CD4-positive, alpha-beta T cell treated with Interleukin-21 for 1 hour (primary cell): ENCODE data around the gene STPG3.
"Not testable (repeated sequence)": the region's sequence is repeated elsewhere in the genome, so short reads cannot be mapped to it uniquely, and the experiment has no call there.

ENCODE experiments used
- DNase-seq: peaks from one replicate; pipeline ENCODE4 v3.0.0-alpha.2; 2020

Gene STPG3

DNA sequence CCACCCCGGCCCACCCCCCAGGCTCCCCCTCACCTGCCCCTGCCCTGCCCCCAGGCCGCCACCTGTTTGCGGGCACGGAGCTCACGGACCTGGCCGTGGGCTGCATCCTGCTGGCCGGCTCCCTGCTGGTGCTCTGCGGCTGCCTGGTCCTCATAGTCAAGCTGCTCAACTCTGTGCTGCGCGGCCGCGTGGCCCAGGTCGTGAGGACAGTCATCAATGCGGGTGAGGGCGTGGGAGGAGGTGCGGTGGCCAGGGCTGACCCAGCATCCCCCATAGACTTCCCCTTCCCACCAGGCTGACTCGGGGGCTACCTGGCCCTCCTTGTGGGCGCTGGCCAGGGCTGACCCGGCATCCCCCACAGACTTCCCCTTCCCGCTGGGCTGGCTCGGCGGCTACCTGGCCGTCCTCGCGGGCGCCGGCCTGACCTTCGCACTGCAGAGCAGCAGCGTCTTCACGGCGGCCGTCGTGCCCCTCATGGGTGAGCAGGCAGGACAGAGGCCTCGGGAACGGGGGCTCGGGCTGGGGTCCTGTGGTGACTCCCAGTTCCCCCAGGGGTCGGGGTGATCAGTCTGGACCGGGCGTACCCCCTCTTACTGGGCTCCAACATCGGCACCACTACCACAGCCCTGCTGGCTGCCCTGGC, 16.9 kb upstream of the STPG3 start:
- no peak for DNase-seq

DNA sequence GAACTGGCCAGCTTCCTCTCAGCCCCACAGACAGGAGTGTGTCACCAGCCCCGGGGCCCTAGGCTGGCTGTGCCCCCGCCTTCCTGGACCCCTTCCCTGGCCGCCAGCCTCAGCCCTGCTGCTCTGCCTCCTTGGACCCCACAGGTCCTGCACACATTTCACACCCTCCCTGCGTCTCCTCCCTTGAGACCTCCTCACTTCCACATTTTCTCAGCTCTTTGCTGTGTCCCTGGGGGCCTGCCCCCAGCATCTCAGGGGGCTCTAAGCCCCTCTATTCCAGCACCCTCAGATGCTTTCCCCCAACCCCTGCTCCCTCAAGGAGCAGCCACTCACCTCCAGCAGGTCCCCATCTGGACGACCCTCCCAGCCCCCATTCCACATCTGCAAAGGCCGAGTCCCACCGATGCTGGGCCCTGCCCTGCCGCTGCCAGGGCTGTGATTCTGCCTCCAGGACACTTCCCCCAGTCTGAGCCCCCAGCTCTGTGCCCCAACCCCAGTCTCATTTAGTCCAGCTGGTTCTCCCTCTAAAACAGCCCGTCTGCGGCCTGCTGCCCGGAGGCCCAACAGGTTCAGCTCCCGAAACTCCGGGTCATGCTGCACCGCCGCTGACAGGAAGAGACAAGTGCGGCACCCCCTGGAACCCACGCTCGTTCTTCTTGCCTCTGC, 16.2 kb upstream of the STPG3 start:
- no peak for DNase-seq

DNA sequence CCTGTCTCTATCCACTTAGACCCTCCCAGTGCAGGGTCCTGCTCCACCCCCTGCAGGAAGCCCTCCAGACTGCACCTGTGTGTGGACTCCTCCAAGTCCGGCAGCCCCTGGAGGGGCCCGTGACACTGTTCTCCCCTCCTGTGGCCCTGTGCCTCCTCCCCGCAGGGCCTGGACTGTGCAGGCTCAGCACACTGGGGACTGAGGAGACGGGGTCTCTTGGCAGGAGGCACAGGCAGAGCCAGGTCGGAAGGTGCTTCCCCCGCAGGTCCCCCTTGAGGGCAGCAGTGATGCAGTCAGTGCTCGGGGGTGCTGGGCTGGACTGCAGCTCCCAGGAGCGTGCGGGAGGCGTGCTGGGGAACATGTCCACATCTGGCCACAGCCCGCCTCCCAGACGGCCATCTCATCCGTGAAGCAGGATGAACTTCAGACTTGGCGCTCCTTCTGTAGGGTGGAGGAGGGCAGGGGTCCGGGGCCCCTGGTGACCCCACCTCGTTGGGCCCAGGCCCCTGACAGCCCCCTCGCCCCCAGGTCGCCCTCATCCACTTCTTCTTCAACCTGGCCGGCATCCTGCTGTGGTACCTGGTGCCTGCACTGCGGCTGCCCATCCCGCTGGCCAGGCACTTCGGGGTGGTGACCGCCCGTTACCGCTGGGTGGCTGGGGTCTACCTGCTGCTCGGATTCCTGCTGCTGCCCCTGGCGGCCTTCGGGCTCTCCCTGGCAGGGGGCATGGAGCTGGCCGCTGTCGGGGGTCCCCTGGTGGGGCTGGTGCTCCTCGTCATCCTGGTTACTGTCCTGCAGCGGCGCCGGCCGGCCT, 15.5 kb upstream of the STPG3 start:
- no peak for DNase-seq

DNA sequence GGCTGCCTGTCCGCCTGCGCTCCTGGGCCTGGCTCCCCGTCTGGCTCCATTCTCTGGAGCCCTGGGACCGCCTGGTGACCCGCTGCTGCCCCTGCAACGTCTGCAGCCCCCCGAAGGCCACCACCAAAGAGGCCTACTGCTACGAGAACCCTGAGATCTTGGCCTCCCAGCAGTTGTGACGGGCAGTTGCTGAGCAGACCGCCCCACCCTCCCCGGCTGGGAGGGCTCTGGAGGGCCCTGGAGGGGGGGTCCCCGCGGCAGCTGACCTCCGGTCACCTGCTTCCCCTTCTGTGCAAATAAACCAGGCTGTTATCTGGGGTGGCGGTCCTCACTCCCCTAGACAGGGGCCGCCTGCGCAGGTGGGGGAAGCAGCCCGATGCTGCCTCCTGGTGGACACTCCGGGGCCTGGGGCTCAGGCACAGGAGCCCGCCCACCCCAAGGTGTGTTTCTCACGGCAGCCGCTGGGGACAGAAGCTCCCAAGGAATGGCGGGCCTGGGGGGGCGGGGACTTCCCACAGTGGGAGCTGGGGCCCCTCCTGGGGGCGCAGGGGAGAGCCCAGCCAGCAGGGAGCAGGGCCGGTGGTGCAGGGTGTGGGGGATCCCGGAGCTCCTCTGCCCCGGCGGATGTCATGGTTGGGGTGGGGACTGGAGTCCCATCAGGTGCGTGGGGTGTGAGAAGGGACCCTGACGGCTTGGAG, 14.7 kb upstream of the STPG3 start:
- peak; percentile 90 for DNase-seq

DNA sequence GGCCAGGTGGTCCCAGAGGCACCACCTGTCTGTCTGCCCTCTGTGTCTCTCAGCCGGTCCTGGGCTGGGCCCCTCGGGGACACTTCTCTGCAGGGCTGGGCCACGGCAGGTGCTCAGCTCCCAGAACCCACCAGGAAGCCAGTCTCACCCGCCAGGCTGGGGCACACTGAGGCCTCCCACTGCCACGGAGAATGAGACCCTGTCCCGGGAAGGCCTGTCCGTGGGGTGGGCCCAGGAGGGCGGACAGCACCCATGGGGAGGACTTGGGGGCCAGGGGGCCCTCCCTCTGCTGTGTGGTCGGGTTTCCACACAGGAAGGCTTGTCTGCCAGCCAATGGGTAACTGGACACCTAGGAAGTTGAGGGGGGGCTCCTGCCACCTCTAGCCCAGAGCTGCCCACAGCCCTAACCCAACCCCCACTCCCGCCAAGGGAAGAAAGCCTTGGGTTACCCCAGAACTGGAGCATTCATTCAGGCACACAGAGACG, 14.1 kb upstream of the STPG3 start:
- DNase-seq: no peak

DNA sequence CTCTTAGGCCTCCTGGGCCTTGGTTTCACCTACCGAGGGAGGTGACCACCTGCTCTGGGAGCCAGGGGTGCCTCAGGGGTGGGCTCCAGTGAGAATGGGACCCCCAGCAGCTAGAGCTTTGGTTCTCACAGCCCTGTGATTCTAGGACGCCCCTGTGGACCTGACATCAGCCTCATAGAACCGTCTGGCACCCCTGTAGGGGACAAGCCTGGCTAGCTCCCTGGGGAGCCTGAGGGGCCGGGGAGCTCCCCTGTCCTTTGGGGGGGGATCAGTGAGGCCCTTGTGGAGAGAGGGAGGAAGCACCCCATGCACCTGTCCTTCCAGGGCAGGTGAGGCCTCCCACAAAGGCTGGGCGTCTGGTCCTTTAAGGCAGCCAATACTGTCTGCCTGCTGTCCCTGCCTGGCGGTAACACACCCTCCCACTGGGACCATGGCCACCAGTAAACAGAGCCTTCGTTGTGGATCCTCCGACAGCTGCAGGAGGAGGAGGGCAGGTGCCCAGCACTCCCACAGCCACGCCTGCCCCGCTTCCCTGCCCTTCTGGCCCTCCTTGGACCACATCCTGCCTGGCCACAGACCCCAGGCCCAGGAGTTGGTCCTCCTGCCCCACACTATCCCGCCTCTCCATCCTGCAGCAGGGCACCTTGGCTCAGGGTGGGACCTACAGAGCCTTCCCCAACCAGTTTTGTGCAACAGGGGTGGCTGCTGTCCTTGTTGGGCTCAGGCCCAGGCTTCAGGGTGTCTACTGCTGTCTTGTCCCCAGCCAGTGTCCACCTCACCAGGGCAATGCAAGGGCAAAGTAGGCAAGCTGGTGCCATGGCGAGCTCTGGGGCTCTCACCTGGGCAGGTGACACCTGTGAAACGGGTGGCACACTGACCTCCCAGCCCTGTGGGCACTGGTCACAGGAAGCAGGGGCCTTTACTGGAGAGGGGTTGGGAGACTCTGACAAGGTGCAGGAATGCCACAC, 13.0 kb upstream of the STPG3 start:
- DNase-seq: no peak

DNA sequence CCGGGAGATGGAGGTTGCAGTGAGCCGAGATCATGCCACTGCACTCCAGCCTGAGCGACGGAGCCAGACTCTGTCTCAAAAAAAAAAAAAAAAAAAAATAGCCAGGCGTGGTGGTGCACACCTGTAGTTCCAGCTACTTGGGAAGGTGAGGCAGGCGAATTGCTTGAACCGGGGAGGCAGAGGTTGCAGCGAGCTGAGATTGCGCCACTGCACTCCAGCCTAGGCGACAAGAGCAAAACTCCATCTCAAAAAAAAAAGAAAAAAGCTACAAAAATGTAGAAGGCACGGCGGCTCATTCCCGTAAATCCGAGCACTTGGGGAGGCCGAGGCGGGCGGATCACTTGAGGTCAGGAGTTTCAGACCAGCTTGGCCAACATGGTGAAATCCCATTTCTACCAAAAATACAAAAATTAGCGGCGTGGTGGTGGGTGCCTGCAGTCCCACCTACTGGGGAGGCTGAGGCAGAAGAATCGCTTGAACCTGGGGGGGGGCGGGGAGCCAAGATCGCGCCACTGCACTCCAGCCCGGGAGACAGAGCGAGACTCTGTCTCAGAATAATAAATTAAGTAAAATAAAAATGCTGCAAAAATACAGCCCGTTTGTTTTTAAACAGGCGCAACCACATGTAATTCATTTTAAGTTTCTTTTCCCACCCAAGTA, 11.4 kb upstream of the STPG3 start:
- not testable (repeated sequence) for DNase-seq

DNA sequence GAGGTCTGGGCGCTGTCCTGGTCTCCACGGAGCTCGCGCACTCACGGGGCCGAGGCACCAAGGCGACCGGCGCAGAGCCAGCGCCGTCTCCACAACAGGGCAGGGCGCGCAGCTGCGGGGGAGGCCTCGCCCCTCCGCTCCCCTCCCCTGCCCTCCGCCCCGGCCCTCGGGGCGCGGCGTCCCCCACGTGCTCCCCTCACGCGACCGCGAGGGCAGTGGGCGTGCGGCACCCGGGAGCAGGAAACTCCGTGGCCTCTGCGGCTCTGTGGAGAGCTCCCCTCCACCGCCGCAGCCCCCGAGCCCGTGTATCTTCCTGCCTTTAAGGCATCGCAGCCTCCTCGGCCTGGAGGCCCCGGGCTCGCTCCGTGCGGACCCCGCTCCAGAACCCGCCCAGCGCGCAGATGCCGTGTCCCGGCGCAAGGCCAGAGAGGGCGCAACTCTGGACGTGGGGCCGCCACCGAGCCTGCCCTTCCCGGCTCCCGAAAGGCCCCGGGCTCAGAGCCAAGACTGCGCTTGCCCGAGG, 10.7 kb upstream of the STPG3 start:
- peak; percentile 79 for DNase-seq

DNA sequence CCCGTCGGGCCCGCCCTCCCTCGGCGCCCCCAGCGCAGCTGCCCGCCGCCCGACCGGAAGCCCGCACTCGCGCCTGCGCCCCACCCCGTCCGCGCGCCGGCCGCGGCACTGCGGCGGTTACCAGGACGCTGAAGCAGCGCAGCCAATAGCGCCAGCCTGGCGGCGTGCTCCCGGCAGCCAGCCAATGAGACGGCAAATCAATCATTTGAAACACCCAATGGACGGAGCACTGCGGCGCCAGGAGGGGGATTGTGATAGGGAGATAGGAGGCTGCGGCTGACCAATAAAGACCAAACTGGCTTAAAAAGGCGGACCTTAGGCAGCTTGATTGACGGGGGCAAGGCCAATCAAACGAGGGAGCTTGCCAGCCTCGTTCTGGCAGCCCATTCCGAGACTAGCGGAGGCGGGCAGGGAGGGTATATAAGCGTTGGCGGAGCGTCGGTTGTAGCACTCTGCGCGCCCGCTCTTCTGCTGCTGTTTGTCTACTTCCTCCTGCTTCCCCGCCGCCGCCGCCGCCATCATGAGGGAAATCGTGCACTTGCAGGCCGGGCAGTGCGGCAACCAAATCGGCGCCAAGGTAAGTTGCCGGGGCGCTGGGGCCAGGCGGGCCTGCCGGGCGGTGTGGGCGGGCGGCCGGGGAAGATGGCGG, 10.1 kb upstream of the STPG3 start, which contains the start of gene TUBB4B:
TUBB4B (plus strand) TSS at position 447 of the 649 bp plus-strand sequence; CDS start at position 521, 74 bp downstream.
- DNase-seq: peak; percentile 100

DNA sequence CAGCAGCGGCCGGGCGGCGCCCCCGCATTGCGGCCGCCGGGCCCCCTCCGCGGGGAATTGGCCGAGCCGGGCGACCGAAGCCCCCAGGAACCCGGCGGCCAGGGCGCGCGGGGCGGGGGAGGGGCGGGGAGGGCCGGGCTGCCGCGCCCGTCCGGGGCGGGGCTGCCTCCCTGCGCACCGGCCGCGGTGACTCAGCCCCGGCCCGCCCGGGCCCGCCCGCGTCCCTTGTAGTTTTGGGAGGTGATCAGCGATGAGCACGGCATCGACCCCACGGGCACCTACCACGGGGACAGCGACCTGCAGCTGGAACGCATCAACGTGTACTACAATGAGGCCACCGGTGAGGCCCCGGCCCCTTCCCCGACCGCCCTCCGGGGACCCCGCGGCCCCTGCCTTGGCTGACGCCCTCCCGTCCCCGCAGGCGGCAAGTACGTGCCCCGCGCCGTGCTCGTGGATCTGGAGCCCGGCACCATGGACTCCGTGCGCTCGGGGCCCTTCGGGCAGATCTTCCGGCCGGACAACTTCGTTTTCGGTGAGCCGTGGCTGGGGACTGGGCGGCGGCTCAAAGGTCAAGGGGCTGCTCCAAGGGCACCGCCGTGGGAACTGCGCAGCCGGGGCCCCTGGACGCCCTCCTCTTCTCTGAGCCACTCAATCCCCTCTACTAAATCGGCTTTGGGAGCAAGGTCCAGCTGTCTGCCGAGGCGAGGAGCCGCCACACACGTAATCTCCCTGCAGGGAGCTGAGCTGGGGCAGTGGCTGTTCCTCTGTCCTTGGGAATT, 9.4 kb upstream of the STPG3 start:
- DNase-seq: peak; percentile 65

DNA sequence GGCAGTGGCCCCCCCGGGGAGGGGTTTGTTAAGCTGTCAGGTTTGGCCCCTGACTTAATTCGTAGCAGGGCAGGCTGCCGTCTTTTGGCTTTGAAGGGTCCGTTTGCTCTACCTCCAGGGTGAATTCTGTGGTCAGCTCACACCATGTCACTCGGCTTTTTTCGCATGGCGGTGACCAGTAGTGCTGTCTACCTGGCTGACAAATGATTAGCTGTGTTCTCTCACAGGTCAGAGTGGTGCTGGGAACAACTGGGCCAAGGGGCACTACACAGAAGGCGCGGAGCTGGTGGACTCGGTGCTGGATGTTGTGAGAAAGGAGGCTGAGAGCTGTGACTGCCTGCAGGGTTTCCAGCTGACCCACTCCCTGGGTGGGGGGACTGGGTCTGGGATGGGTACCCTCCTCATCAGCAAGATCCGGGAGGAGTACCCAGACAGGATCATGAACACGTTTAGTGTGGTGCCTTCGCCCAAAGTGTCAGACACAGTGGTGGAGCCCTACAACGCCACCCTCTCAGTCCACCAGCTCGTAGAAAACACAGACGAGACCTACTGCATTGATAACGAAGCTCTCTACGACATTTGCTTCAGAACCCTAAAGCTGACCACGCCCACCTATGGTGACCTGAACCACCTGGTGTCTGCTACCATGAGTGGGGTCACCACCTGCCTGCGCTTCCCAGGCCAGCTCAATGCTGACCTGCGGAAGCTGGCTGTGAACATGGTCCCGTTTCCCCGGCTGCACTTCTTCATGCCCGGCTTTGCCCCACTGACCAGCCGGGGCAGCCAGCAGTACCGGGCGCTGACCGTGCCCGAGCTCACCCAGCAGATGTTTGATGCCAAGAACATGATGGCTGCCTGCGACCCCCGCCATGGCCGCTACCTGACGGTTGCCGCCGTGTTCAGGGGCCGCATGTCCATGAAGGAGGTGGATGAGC, 8.6 kb upstream of the STPG3 start:
- no peak for DNase-seq

DNA sequence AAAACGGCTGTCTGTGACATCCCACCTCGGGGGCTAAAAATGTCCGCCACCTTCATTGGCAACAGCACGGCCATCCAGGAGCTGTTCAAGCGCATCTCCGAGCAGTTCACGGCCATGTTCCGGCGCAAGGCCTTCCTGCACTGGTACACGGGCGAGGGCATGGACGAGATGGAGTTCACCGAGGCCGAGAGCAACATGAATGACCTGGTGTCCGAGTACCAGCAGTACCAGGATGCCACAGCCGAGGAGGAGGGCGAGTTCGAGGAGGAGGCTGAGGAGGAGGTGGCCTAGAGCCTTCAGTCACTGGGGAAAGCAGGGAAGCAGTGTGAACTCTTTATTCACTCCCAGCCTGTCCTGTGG, 7.8 kb upstream of the STPG3 start:
- DNase-seq: not testable (repeated sequence)

DNA sequence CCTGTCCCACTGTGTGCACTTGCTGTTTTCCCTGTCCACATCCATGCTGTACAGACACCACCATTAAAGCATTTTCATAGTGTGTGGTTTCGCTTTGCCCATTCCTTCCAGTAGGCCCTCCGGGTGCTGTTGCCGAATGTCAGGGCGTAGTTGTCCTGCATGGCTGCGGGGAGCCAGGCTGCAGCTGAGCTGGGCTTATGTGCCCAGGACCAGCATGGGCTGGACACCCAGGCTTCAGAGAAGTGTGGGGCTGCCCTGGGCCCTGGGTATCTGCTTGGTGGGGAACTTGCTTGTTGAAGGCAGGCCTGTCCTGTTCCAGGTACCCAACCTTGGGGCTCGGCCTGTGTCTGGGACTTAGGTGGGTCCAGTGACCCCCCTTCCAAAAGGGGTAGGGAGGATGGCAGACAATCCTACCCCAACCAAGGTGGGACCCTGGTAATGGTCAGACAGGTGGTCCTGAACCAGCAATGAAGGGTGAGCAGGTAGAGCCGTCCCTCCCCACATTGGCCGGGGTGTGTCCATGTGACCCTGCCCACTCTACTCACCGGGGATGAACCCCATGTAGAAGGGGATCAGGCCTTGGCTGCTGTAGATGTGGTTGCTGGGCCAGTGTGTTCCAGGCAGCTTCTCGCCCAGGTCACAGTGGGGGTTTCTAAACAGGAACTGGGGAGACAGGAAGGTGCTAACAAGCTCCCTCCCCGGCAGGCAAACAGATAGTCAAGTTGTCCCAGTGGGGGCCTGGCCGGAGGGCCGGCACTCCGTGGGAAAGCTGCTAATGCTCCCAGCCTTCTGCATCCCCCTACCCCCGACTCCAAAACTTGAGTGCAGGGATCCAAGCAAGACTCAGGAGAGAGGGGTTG, 7.2 kb upstream of the STPG3 start:
- DNase-seq: no peak

DNA sequence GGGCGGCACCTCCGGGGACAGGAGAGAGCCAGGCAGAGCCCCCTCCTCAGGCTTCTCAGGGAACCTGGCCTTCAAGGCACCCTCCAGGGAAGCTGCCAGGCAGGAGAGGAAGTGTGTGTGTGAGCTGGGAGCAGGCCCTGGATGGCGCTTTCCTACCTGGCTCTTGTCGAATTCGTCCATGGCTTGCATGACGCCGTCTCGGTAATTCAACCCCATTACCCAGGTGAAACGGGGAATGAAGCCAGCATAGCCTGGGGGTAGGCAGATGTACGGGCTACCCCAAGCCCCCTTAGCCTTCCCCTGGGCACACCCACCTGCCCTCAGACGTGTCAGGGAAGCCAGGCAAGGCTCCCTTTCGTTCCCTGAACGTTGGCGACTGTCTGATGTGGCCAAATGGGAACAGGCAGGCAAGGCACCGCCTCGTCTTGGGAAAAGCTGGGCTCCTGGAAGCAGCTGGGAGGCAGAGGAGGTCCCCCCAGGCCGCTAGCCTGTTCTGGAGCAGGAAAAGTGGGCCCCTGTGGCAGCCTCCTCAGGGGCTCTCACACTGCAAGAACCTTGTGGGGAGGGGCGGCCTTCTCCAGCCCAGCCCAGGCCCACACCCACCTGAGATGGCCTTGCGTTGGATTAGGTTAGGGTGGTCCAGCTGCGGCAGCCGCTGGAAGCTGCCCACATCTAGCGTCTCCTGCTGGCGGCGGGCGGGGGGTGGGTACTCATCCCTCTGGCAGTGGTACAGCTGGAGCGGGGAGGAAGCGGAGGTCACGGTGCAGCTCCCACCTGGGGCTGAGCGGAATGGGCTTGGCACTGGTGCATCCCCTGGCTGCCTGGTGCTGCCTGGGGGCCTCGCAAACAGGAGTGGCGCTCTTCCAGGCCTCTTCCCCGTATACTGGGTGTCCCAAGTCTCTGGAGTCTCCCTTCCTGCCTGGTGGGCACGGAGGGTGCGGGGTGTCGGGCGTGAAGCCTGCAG, 6.3 kb upstream of the STPG3 start:
- DNase-seq: no peak

DNA sequence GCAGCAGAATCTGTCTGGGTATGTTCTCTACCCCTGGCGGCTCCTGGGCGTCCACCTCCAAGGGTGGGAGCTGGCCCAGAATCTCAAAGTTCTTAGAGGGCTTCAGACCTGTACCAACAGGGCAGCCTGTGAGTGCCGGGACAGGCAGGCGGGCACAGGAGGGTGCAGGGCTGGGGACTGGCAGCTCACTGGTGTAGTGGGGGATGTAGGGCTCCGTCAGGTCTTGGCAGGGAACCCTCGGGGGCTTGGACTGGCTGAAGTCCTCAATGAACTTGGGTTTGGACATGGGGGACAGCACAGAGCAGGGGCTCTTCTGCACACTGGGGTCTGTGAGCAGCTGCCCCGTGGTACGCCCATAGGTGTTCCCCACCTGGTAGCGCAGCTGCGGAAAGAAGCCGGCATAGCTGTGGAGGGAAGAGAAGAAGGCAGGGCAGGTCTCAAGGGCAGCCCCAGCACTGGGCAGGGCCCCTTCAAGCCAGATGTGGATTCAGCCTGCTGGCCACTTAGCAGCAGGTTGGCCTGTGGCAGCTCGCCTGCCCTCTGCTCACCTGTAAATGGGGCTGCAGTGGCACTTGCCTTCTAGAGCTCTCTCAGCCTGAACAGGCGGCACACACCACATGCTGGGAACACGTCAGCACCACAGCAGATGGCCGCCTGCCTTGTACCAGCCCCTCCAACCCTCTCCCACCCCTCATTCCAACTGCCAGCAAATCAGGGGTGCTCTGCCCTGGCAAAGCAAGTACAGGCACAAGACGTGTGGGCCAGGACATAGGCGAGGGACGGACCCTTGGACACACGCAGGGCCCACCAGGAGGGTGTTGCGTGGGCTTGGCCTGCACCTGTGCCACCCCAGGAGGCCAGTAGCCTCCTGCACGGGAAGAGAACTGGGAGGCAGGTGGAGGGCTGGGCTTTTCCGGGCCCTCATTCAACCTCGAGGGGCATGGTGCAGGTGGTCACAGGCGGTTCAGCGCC, 5.3 kb upstream of the STPG3 start:
- no peak for DNase-seq
